ENCODE results near the gene PAX2.

DNA sequence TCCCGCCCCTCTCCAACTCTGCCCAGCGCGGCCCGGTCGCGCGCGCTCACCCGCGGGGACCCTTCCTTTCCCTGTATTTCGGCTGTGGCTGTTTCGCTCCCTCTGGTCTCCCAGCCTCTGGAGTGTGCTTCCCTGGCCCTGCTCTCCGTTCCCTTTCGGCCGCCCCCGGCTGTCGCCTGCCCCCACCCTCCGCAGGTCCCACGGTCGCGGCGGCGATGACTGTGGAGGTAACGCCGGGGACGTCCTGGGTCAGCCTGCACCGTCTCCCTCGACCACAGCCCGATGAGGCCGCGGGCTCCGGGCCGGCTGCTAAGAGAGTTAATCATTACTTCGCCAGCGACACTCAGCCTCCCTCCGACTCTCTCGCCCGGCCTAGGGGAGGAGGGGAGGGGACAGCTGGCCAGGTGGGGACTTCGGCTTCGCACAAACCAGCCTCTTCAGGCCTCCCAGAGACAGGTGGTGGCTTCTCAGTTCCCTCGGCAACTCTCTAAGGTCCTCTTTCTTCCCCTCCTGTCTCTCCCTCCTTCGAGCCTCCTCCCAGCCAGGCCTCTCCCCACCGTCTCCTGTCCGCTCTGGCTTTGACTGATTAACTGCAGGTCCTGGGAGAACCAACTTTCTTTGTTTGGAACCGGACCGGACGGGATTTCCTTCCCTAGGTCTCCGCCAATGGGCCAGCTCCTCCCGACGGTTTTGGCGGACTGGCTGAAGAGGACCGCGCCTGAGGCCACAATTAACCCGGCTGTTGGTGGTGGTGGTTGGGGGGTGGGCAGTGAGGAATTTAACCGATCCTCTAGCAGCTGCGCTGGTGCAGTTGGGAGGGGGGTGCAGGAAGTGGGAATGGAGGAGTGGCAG lies 5.6 kb upstream of the PAX2 start:
- TF ChIP-seq EP300 (IDR thresholded peaks at IDR 0.05) (no peak), CTCF (IDR thresholded peaks at IDR 0.05) (no peak)
